Aorta (tissue), 5 donors: ENCODE data around the gene CRYBB1. TPM values are rescaled to one million over a fixed set of nuclear protein-coding genes. Genes with fewer than 3 reads are reported as not detected.

ENCODE experiments used
- ATAC-seq: fragments of 200-7000 bp; cut with Tn5 transposase; one replicate; pipeline ENCODE4 v1.9.1; 2022; ENCODE audit warnings: moderate library complexity; ENCODE audit not compliant: low FRiP score
- DNase-seq, 2 donors: peaks; one replicate each; pipeline ENCODE4 v3.0.0-alpha.2; 2020
- H3K27ac ChIP-seq, 2 donors: one replicate each; pipeline ENCODE4 v1.5.1; 2013; ENCODE audit warnings: low read length in 2 of 2, mild to moderate bottlenecking in 2 of 2, moderate library complexity in 2 of 2, control low read depth in 1 of 2, inconsistent platforms in 1 of 2, low read depth in 1 of 2
- H3K27me3 ChIP-seq, 2 donors: one replicate each; pipeline ENCODE4 v1.6.1; 2013; ENCODE audit warnings: control low read depth in 1 of 2, low read length in 1 of 2, mild to moderate bottlenecking in 1 of 2, moderate library complexity in 1 of 2; ENCODE audit not compliant: insufficient read depth in 2 of 2, control insufficient read depth in 1 of 2
- H3K36me3 ChIP-seq, 2 donors: one replicate each; pipeline ENCODE4 v1.6.1; 2013; ENCODE audit warnings: control low read depth in 1 of 2, low read length in 1 of 2, mild to moderate bottlenecking in 1 of 2; ENCODE audit not compliant: insufficient read depth in 2 of 2, control insufficient read depth in 1 of 2
- H3K4me1 ChIP-seq, 2 donors: one replicate each; pipeline ENCODE4 v1.6.1; 2013; ENCODE audit warnings: low read length in 2 of 2, control low read depth in 1 of 2, mild to moderate bottlenecking in 1 of 2, moderate library complexity in 1 of 2; ENCODE audit not compliant: insufficient read depth in 2 of 2, control insufficient read depth in 1 of 2
- H3K4me3 ChIP-seq, 2 donors: one replicate each; pipeline ENCODE4 v1.5.1; 2013; ENCODE audit warnings: low read length in 2 of 2, control low read depth in 1 of 2, mild to moderate bottlenecking in 1 of 2
- H3K9me3 ChIP-seq: one replicate; pipeline ENCODE4 v1.6.1; 2013; ENCODE audit warnings: mild to moderate bottlenecking, low read length; ENCODE audit not compliant: control insufficient read depth
- WGBS, 2 donors: extraction: QIAGEN DNeasy Blood & Tissue Kit; methylation state at CpG; one replicate each; pipeline ENCODE4 v1.1.7; 2013; 5-methylcytosine and 5-hydroxymethylcytosine counted together
- intact Hi-C, 2 donors: fragments of 100-400 bp; cut with DNase I; formaldehyde crosslinking; loops; one replicate each; pipeline versions ENCODE4 v1.14.2 to v1.15.0; 2022
- polyA plus RNA-seq, 2 donors: library from polyadenylated mRNA; stranded (reverse); fragments of 200-250 nt; gene quantifications; one replicate each; pipeline ENCODE4 v1.2.3, GENCODE V29; 2013
- total RNA-seq, 2 donors: library from RNA; stranded (reverse); fragmentation: NEBNext Ultra II Directional; extraction: Animal tissue kit (Norgen Biotek cat#: 25700); gene quantifications; one replicate each; pipeline ENCODE4 v1.2.1, GENCODE V29; 2021
- donor health status: healthy with polysubstance abuse.
- donor health status: Bipolar disorder and iron deficiency.
- donor health status: DM: no; HTN: no; CAD: no.
- donor health status: DM: no; HTN: no; CAD: no.
- donor health status: DM: yes; HTN: yes; CAD: no.

Gene CRYBB1
- total and polyA plus RNA-seq, 4 donors: 0.43 to 4.4 (median 1.4) TPM

DNA sequence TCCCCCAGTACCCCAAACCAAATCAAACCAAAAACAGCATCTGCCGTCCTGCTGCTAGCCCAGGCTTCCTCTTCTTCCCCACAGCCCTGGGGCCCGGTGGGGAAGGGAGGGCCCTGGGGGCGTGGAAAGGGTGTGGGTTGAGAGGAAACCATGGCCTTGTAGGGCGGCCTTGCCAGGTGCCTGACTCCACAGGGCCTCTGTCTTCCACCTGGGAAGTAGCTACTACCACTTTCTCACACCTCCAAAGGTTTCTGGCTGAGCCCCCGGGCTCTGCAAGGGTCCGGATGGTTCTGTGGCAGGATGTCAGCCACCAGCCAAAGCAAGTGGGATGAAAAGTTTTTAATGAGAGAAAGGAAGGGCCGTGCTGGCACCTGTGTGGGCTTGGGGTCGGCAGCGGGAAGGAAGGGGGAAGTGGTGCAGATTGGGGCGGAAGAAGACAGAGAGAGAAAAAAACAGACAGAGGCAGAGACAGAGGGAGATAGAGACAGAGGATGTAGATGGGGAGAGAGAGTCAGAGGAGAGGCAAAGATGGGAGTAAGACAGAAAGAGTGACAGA lies 38.4 kb downstream of the CRYBB1 start:
- H3K4me1 ChIP-seq: no peaks in the 10 kb centered on the region

GRCh38 chr22:26577081-26577480 lies 40.7 kb downstream of the CRYBB1 start:
- 95 to 98% methylated on average over 7 of the region's 7 CpGs for WGBS, 2 donors
- Histone ChIP-seq H3K27me3 (no peaks in the 10 kb centered on the region), H3K9me3 (no peaks in the 10 kb centered on the region), H3K4me1 (no peaks in the 10 kb centered on the region), H3K4me3 (no peak overlapping the region), H3K36me3 (no peaks in the 10 kb centered on the region), H3K27ac (no peak overlapping the region)
- ATAC-seq (no peak), DNase-seq (no peak)
- intact Hi-C loops: no loop called here

More for the DNA sequence above, 38.4 kb downstream of the CRYBB1 start:
- Histone ChIP-seq H3K9me3 (no peaks in the 10 kb centered on the region), H3K36me3 (no peaks in the 10 kb centered on the region), H3K27ac (no peak overlapping the region), H3K27me3 (no peaks in the 10 kb centered on the region), H3K4me3 (no peak overlapping the region)
- WGBS, 2 donors: 79 to 82% methylated on average over 10 of the region's 10 CpGs
- ATAC-seq (no peak), DNase-seq (peak in 1 of 2 donors; percentile 57)
- intact Hi-C loops: no loop called here

DNA sequence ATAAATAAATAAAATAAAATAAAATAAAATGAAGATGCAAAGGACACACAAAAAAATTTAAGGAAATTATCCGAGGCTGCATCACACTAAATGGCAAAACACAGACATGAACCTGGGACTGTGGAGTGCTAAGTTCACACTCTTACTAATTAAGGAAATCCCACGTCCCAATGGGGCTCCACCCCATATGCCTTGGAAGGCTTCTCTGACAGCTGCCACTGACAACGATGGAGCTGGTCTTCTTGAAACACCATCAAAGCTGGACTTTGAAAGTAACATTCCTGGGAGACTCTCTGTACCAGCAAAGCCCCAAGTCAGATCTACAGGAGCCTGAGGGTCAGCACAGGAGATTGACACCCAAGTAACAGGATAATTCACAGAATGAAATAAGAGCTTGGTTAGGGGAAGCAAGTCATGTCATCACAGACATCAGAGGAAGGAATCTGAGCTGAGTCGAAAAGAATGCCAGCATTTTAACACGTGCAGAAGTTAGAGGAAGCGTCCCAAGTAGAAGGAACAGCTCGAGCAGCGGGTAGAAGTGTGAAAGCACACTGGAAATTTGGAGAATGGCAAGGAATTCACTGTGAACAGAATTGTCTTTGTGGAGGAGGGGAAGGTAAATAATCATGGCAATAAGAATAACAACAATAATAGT lies 41.7 kb downstream of the CRYBB1 start:
- 62 to 69% methylated on average over 8 of the region's 8 CpGs for WGBS, 2 donors
- ATAC-seq: no peak
- no peak overlapping the region for H3K4me3 ChIP-seq

GRCh38 chr22:26574001-26574723 lies 43.7 kb downstream of the CRYBB1 start:
- WGBS, 2 donors: 84 to 86% methylated on average over 7 of the region's 7 CpGs
- H3K4me1 ChIP-seq: no peaks in the 10 kb centered on the region
- H3K4me3 ChIP-seq: no peak overlapping the region
- H3K27ac ChIP-seq: no peak overlapping the region
- H3K27me3 ChIP-seq: no peaks in the 10 kb centered on the region
- no peak for ATAC-seq
- H3K9me3 ChIP-seq: no peaks in the 10 kb centered on the region
- intact Hi-C loops: no loop called here
- no peaks in the 10 kb centered on the region for H3K36me3 ChIP-seq
- no peak for DNase-seq

More for the DNA sequence above, 41.7 kb downstream of the CRYBB1 start:
- DNase-seq: no peak
- Histone ChIP-seq H3K4me1 (no peaks in the 10 kb centered on the region), H3K27ac (no peak overlapping the region), H3K36me3 (no peaks in the 10 kb centered on the region), H3K27me3 (no peaks in the 10 kb centered on the region), H3K9me3 (no peaks in the 10 kb centered on the region)
- intact Hi-C loops: no loop called here

- H3K36me3 ChIP-seq: no peaks in the 10 kb centered on the region
- H3K4me1 ChIP-seq: no peaks in the 10 kb centered on the region
- no peaks in the 10 kb centered on the region for H3K27me3 ChIP-seq
- intact Hi-C loops: no loop called here
- WGBS, 2 donors: 88 to 91% methylated on average over 10 of the region's 10 CpGs
- H3K27ac ChIP-seq: no peak overlapping the region
- DNase-seq (peak in 1 of 2 donors; percentile 83), ATAC-seq (peak; percentile 48)
- no peak overlapping the region for H3K4me3 ChIP-seq
- H3K9me3 ChIP-seq: no peaks in the 10 kb centered on the region
Measured at GRCh38 chr22:26573026-26573662, 44.7 kb downstream of the CRYBB1 start.

- no peak overlapping the region for H3K27ac ChIP-seq
- 92 to 93% methylated on average over 13 of the region's 13 CpGs for WGBS, 2 donors
- H3K36me3 ChIP-seq: no peaks in the 10 kb centered on the region
- H3K4me1 ChIP-seq: no peaks in the 10 kb centered on the region
- ATAC-seq: no peak
- DNase-seq: no peak
- H3K27me3 ChIP-seq: no peaks in the 10 kb centered on the region
- H3K4me3 ChIP-seq: no peak overlapping the region
- intact Hi-C loops: no loop called here
- no peaks in the 10 kb centered on the region for H3K9me3 ChIP-seq
Measured at GRCh38 chr22:26570864-26571525, 46.8 kb downstream of the CRYBB1 start.

DNA sequence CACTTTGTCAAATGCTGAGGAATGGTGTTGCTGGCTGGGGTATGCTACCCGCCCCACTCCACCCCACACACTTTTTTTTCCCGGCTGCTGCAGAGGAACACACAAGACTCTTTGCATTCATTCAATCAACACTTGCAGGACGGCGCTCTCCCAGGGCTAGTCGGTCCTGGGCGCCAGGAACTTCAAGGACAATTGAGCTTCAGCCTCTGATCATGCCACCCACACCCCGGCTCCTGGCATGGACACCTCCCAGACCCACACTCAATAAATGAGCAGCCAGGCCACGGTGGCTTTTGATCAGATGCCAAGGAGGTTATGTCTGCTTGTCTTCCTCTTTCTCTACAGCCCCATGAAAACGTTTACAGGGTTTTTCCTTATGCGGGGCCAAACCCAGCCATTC lies 47.7 kb downstream of the CRYBB1 start:
- no peak overlapping the region for H3K27ac ChIP-seq
- no peaks in the 10 kb centered on the region for H3K9me3 ChIP-seq
- intact Hi-C loops: no loop called here
- ATAC-seq (no peak), DNase-seq (no peak)
- no peak overlapping the region for H3K4me3 ChIP-seq
- H3K36me3 ChIP-seq: no peaks in the 10 kb centered on the region
- H3K4me1 ChIP-seq: no peaks in the 10 kb centered on the region
- no peaks in the 10 kb centered on the region for H3K27me3 ChIP-seq
- 56 to 61% methylated on average over 10 of the region's 10 CpGs for WGBS, 2 donors

GRCh38 chr22:26568207-26568706 lies 49.6 kb downstream of the CRYBB1 start:
- WGBS, 2 donors: 75 to 81% methylated on average over 11 of the region's 11 CpGs
- intact Hi-C loops: no loop called here
- H3K36me3 ChIP-seq: no peaks in the 10 kb centered on the region
- DNase-seq: no peak
- no peak for ATAC-seq
- no peaks in the 10 kb centered on the region for H3K4me1 ChIP-seq
- H3K27me3 ChIP-seq: no peaks in the 10 kb centered on the region
- no peak overlapping the region for H3K27ac ChIP-seq
- H3K4me3 ChIP-seq: no peak overlapping the region
- no peaks in the 10 kb centered on the region for H3K9me3 ChIP-seq
